COLO668 (cell line): ENCODE measurements around the gene MYO7A.

Experiments
- DNase-seq: peaks from one replicate; lab custom pipeline; 2025; ENCODE audit not compliant: unreplicated experiment; lab: John Stamatoyannopoulos, UW

The MYO7A gene

DNA sequence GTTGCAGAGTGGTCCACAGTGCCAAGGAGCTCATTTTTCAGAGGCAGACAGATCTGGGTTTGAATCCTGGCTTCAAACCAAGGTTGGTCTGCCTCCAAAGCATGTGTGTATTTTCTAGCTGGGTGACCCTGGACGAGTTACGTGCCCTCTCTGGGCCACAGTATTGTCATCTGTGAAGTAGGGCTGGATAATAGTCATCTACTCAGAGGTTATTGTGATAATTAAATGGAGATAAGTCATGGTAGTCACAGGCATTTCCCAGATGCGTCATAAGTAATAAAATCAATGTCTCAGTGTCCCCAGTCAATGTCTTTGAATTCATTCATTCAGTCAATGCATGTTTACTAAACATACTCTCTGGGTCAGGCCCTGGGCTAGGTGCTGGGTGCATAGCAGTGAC lies 16.8 kb upstream of the MYO7A start:
- no peak for DNase-seq

- DNase-seq = no peak
Measured at GRCh38 chr11:77111946-77112345, 16.1 kb upstream of the MYO7A start.

DNA sequence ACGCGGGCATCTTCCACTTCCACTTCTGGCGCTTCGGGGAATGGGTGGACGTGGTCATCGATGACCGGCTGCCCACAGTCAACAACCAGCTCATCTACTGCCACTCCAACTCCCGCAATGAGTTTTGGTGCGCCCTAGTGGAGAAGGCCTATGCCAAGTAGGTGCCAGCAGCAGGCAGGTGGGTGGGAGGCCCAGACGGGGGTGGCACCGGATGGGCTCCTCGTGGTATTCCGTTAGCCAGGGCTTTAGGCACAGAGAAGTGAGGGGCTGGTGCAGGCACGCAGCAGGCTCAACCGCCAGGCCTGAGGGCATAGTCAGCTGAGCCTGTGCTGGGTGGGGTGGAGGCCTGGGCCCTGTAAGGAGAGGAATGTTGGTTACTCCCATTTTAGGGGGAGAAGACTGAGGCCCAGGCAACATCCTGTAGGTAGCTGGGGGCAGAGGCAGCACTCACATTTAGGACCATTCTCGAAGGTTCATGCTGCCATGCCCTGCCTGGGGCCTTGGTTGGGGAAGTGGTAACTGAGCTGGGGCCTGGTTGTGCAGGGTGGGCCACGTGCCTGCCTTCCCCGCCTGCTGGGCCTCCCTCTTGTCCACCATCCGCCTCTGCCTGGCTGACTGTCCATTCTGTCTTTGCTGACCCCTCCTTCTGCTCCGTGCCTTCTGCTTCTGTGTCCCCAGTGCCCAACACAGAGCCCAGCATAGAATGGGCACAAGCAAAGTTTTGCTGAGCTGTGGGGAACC lies 15.2 kb upstream of the MYO7A start:
- DNase-seq = no peak

- DNase-seq = peak; percentile 35
Measured at GRCh38 chr11:77113382-77114088, 14.5 kb upstream of the MYO7A start.

- DNase-seq = no peak
Measured at GRCh38 chr11:77114089-77114463, 14.0 kb upstream of the MYO7A start.

DNA sequence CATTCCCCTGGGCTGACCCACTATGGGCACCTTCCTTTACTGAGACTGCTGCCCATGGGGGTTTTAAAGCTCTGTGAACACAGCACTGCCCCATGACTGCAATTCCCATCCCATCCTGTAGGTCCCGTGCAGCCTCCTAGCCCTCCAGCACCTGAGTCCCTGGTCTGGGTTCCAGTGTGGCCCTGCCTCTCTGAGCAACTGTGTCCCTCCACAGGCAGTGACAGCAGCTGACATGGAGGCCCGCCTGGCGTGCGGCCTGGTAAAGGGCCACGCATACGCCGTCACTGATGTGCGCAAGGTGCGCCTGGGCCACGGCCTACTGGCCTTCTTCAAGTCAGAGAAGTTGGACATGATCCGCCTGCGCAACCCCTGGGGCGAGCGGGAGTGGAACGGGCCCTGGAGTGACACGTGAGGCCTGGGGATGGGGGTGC lies 12.8 kb upstream of the MYO7A start:
- no peak for DNase-seq

GRCh38 chr11:77115956-77116355 lies 12.1 kb upstream of the MYO7A start:
- DNase-seq = no peak

- no peak for DNase-seq
Measured at GRCh38 chr11:77117492-77117891, 10.6 kb upstream of the MYO7A start.

- DNase-seq = no peak
Measured at GRCh38 chr11:77118086-77118485, 10.0 kb upstream of the MYO7A start.

DNA sequence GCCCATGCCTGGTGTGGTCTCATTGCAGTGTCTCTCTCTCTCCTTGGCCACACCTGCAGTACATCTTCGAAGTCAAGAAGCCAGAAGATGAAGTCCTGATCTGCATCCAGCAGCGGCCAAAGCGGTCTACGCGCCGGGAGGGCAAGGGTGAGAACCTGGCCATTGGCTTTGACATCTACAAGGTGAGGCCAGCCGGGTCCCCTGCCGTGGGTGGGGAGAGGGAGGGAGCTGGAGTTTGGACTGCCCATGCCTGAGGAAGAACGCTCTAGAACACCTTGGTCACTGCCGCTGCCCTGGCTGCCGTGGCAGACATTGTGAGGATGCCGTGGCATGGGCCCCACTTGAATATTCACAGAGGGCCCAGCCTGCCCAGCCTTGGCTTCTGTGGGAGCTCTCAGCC lies 9.1 kb upstream of the MYO7A start:
- DNase-seq = no peak

- no peak for DNase-seq
Measured at GRCh38 chr11:77119531-77119936, 8.5 kb upstream of the MYO7A start.

- DNase-seq = no peak
Measured at GRCh38 chr11:77120571-77120970, 7.5 kb upstream of the MYO7A start.

- DNase-seq = no peak
Measured at GRCh38 chr11:77121096-77121640, 6.9 kb upstream of the MYO7A start.

DNA sequence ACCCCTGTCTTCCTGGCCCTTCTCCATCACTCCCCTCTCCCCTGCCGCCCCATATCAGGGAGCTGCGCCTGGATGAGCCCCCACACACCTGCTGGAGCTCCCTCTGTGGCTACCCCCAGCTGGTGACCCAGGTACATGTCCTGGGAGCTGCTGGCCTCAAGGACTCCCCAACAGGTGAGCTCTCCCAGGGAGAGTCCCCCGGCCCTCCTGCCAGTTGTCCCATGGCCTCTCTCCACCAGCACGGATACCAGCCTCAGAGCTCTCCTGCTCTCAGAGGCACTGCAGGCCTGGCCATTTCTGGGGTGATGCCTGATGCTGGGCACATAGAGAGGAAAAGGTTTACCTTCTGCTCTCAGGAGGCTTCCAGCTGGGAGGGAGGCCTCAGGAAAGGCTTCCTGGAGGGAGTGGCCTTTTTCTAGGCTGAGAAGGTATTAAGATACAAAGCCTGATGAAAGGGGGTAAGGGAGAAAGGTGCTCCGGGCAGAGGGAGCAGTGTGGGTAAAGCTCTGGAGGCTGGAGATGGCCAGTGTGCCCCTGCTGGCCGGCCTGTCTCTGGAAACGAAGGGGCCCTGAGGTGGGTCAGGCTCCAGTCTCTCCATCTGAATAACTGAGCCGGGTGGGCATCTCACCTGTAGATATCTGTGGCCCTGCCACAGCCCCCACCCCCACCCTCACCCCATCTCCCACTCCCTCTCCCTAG lies 6.0 kb upstream of the MYO7A start:
- DNase-seq = no peak

DNA sequence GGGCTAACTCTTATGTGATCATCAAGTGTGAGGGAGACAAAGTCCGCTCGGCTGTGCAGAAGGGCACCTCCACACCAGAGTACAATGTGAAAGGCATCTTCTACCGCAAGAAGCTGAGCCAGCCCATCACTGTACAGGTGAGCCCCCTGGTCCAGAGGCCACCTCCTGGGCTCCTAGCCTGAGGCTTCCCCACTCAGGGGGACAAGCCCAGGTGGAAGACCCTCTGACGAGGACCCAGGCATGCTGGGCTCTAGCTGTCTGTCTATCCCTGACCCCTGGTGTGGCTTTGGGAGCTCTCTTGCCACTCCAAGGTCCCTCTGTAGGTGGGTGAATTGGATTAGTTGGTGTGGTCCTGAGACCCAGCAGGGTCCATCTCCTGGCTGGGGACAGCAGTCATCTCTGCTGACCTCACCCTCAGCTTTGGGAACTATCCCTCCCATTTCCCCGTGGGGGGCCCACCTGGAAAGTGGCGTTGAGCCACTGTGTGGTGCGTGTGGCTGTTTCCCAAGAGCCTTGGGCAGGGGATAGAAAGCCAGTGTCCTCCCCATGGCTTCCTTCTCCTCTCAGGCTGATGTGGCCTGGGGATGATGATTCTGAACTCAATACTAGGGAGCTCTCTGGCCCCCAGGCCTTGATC lies 5.4 kb upstream of the MYO7A start:
- DNase-seq = no peak

GRCh38 chr11:77123591-77123990 lies 4.5 kb upstream of the MYO7A start:
- DNase-seq = no peak

- DNase-seq = no peak
Measured at GRCh38 chr11:77124041-77124440, 4.0 kb upstream of the MYO7A start.

DNA sequence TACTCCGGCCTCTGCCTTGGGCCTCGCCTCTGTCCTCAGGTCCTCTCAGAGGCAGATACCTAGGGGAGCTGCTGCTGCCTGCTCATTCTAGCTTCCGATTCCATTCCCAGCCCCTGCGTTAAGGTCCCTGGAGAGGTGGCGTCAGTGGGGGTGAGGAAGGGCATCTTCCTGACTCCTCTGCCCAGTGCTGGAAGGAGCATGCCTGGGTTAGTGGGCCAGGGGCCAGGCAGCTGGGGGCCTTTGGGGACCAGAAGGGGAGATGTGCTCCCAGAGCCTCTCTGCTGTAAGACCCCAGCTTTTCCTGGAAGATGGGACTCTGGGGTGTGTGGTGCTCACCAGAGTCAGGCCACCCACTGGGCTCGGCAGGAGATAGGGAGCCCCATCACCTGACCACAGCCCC lies 3.6 kb upstream of the MYO7A start:
- DNase-seq = no peak

DNA sequence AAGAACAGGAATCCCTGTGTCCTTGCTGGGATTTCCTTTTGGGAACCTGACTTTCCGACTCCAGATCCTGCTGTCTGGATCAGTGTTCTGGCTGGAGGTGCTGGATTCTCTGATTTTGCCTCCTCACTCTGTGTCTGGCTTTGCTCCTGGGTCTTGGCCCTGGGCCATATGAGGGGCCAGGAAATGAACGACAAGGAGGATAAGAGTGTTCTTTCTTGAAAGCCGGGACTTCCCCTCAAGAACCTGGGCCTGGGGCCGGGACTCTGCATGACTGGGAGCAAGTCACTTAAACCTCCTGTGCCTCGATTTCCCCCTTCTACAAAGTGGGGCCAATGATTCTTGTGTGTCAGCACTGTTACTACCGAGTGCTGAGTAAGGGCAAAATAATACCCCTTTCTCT lies 2.9 kb upstream of the MYO7A start:
- DNase-seq = no peak

- DNase-seq = no peak
Measured at GRCh38 chr11:77125695-77126094, 2.4 kb upstream of the MYO7A start.

- DNase-seq = peak; percentile 40
Measured at GRCh38 chr11:77126156-77126775, 1.8 kb upstream of the MYO7A start.
